ENCODE measurements around the gene SYT3. TPM values are rescaled to one million over a fixed set of nuclear protein-coding genes. Genes with fewer than 3 reads are reported as not detected.
A peak's percentile ranks its signal among the peaks of the same experiment; 100 is the strongest.

The SYT3 gene
- total RNA-seq, 1 experiment from 2014 or later: 14.6 TPM

GRCh38 chr19:50658441-50659317 is 19.0 kb upstream of the SYT3 start (continued):
- TF ChIP-seq, protein P1, sequence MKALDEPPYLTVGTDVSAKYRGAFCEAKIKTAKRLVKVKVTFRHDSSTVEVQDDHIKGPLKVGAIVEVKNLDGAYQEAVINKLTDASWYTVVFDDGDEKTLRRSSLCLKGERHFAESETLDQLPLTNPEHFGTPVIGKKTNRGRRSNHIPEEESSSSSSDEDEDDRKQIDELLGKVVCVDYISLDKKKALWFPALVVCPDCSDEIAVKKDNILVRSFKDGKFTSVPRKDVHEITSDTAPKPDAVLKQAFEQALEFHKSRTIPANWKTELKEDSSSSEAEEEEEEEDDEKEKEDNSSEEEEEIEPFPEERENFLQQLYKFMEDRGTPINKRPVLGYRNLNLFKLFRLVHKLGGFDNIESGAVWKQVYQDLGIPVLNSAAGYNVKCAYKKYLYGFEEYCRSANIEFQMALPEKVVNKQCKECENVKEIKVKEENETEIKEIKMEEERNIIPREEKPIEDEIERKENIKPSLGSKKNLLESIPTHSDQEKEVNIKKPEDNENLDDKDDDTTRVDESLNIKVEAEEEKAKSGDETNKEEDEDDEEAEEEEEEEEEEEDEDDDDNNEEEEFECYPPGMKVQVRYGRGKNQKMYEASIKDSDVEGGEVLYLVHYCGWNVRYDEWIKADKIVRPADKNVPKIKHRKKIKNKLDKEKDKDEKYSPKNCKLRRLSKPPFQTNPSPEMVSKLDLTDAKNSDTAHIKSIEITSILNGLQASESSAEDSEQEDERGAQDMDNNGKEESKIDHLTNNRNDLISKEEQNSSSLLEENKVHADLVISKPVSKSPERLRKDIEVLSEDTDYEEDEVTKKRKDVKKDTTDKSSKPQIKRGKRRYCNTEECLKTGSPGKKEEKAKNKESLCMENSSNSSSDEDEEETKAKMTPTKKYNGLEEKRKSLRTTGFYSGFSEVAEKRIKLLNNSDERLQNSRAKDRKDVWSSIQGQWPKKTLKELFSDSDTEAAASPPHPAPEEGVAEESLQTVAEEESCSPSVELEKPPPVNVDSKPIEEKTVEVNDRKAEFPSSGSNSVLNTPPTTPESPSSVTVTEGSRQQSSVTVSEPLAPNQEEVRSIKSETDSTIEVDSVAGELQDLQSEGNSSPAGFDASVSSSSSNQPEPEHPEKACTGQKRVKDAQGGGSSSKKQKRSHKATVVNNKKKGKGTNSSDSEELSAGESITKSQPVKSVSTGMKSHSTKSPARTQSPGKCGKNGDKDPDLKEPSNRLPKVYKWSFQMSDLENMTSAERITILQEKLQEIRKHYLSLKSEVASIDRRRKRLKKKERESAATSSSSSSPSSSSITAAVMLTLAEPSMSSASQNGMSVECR (CRISPR knock-in tag; IDR thresholded peaks at IDR 0.05; ENCODE audit: borderline replicate concordance): no peak
- TF ChIP-seq NFATC4 (CRISPR knock-in tag; IDR thresholded peaks at IDR 0.05) (no peak), RORB (CRISPR knock-in tag; IDR thresholded peaks at IDR 0.05) (no peak), ZBTB43 (CRISPR knock-in tag; IDR thresholded peaks at IDR 0.05) (peak; percentile 28; the same call in 1 of the 2 replicates), FOXP4 (CRISPR knock-in tag; IDR thresholded peaks at IDR 0.05) (0 out of 2 replicates have a peak, but pooled peaks have one; percentile 22), ZNF219 (CRISPR knock-in tag; IDR thresholded peaks at IDR 0.05; ENCODE audit: borderline replicate concordance) (no peak), CREM (CRISPR knock-in tag; IDR thresholded peaks at IDR 0.05) (no peak), NR3C1 (CRISPR knock-in tag; conservative IDR thresholded peaks at IDR 0.05; ENCODE audit: low read depth) (no peak), SP1 (CRISPR knock-in tag; conservative IDR thresholded peaks at IDR 0.05) (peak; percentile 69)
- TF ChIP-seq, protein P2, sequence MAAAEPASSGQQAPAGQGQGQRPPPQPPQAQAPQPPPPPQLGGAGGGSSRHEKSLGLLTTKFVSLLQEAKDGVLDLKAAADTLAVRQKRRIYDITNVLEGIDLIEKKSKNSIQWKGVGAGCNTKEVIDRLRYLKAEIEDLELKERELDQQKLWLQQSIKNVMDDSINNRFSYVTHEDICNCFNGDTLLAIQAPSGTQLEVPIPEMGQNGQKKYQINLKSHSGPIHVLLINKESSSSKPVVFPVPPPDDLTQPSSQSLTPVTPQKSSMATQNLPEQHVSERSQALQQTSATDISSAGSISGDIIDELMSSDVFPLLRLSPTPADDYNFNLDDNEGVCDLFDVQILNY (CRISPR knock-in tag; IDR thresholded peaks at IDR 0.05): peak; percentile 59

DNA sequence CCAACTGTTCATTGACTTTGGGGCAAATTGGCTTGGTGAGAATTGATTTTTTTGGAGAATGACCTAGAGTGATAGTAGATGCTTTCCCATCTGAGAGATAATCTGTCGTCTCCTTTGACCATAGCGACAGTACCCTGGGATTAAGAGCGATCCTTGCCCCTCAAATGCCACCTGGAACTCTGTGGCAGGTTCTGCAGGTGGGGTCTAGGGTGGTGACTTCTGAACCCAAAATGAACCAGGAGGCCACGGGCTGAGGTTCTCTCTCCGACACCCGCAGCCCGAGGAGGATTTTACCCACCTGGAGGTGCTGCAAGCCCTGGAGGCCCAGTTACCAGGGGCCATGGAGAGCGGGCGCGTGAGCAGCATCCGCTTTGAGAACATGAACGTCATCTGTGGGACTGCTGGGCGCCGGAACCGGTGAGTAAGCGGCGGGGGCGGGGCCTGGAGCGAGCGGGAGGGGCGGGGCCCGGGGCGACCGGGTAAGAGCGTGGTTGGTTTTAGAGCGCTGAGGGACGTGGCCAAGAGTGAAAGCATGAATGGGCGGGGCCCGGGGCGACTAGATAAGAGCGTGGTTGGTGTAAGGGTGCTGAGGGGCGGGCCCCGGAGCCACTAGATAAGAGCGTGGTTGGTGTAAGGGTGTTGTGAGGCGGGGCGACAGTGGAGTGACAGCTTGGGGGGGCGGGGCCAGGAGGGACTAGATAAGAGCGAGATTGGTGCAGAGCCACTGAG is 18.2 kb upstream of the SYT3 start:
- H3K9me3 Mint-ChIP-seq: peaks cover 9% of the 10 kb centered on the region
- H3K4me1 Mint-ChIP-seq: peaks cover 34% of the 10 kb centered on the region
- TF ChIP-seq CREM (CRISPR knock-in tag; IDR thresholded peaks at IDR 0.05) (0 out of 2 replicates have a peak, but pooled peaks have one; percentile 19), USF2 (CRISPR knock-in tag; IDR thresholded peaks at IDR 0.05) (peak; percentile 11; the same call in 1 of the 2 replicates), SP1 (CRISPR knock-in tag; conservative IDR thresholded peaks at IDR 0.05) (peak; percentile 11; the same call in 1 of the 2 replicates), ESRRA (CRISPR knock-in tag; IDR thresholded peaks at IDR 0.05; ENCODE audit: borderline replicate concordance) (no peak), ZNF281 (CRISPR knock-in tag; IDR thresholded peaks at IDR 0.05) (no peak), OVOL2 (CRISPR knock-in tag; IDR thresholded peaks at IDR 0.05; ENCODE audit: borderline replicate concordance) (no peak), STAT6 (CRISPR knock-in tag; conservative IDR thresholded peaks at IDR 0.05; ENCODE audit: low read depth) (no peak)

More for the DNA sequence above, 18.2 kb upstream of the SYT3 start:
- POLR2A ChIA-PET: interaction anchor here (0.6 to 1.0 kb wide), 4 partner anchors 12 to 326 kb away, joined by 3 to 6 read pairs (median 4); no protein-coding TSS in a partner anchor
- ATAC-seq: peak; percentile 95
- CTCF ChIA-PET: interaction anchor here (0.5 to 1.2 kb wide), 9 partner anchors 9 to 359 kb away, joined by 3 to 8 read pairs (median 4); partner anchors contain the start of gene C19orf81
- peak overlapping the region; percentile 99 for H3K4me3 Mint-ChIP-seq
- H3K27ac Mint-ChIP-seq: peak overlapping the region; percentile 100
- no peaks in the 10 kb centered on the region for H3K36me3 Mint-ChIP-seq
- peak; percentile 100 for DNase-seq (ENCODE audit: low spot score)
- peaks cover 51% of the 10 kb centered on the region for H3K27me3 Mint-ChIP-seq (ENCODE audit: low read depth)
